ENCODE measurements around the gene WFIKKN2. TPM values are rescaled to one million over a fixed set of nuclear protein-coding genes. Genes with fewer than 3 reads are reported as not detected.

Gene WFIKKN2
- polyA plus RNA-seq, 1 donor (not counting 4 experiments of a cell fraction or from before 2014, with no cell fraction given) = not detected

DNA sequence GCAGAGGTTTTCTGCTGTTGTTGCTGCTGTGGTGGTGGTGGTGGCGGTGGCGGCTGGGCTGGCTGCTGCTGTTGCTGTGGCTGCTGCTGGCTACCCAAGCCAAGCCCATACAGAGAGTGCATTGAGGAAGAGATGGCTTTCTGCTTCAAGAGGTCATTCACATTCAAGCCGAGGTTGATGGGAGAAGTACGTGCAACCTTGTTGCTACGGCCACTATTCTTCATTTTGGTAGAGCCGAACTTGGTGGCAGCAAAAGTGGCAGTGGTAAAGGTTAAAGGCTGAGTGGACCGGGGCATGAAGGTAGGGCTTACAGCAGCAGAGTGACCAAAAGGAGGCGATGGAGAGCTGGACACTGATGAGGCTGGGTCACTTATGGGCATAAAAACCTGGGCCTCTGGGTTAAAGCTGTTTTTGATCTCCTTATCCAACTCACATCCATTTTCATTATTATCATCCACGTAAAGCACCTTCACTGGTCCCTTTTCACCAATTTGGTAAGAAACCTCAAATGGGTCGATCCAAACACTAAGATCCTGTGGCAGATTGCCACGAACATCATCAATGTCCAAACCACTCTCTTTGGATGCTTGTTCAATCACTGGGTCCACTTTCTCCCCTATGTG is 27.9 kb downstream of the WFIKKN2 start:
- H3K9me3 ChIP-seq (ENCODE audit: control insufficient read depth, low read depth, low read length) = no peaks in the 10 kb centered on the region
- H3K27ac ChIP-seq (ENCODE audit: control insufficient read depth, insufficient read depth, low read length) = peak overlapping the region; percentile 42
- FAIRE-seq = no peak
- peaks cover 29% of the 10 kb centered on the region for H3K4me1 ChIP-seq (ENCODE audit: control insufficient read depth, extremely low read depth, insufficient read depth, low read length)
- H3K79me2 ChIP-seq (ENCODE audit: control insufficient read depth, insufficient read depth, low read length) = peaks cover 34% of the 10 kb centered on the region
- H3K4me3 ChIP-seq (ENCODE audit: control insufficient read depth in 2 of 3, extremely low read depth in 1 of 3, insufficient read depth in 2 of 3, low read depth in 1 of 3, low read length in 3 of 3) = peak overlapping the region; percentile 72 to 99 (median 98)
- H4K20me1 ChIP-seq (ENCODE audit: control insufficient read depth, extremely low read depth, insufficient read depth, low read length) = peaks cover 20% of the 10 kb centered on the region
- dilution Hi-C loops (cut with MboI; ENCODE audit: extremely low pct_ligation_motif_present, low sequenced_read_pairs) = loop anchor here (25.0 kb wide), 1 partner anchor 99 kb away; no protein-coding TSS in a partner anchor
- no peaks in the 10 kb centered on the region for H3K27me3 ChIP-seq (ENCODE audit: control insufficient read depth, extremely low read depth, insufficient read depth, low read length)
- no peak for TF ChIP-seq EZH2 (IDR thresholded peaks at IDR 0.05; ENCODE audit: low read length)
- TF ChIP-seq, protein P1, sequence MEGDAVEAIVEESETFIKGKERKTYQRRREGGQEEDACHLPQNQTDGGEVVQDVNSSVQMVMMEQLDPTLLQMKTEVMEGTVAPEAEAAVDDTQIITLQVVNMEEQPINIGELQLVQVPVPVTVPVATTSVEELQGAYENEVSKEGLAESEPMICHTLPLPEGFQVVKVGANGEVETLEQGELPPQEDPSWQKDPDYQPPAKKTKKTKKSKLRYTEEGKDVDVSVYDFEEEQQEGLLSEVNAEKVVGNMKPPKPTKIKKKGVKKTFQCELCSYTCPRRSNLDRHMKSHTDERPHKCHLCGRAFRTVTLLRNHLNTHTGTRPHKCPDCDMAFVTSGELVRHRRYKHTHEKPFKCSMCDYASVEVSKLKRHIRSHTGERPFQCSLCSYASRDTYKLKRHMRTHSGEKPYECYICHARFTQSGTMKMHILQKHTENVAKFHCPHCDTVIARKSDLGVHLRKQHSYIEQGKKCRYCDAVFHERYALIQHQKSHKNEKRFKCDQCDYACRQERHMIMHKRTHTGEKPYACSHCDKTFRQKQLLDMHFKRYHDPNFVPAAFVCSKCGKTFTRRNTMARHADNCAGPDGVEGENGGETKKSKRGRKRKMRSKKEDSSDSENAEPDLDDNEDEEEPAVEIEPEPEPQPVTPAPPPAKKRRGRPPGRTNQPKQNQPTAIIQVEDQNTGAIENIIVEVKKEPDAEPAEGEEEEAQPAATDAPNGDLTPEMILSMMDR (optimal IDR thresholded peaks at IDR 0.05 in 1 of 3, IDR thresholded peaks at IDR 0.05 in 1 of 3, conservative IDR thresholded peaks at IDR 0.05 in 1 of 3; ENCODE audit: extremely low read depth in 1 of 3, insufficient read depth in 2 of 3, low read length in 3 of 3) = peak; percentile 45 to 71 (median 57)
- peak overlapping the region; percentile 94 for H3K4me2 ChIP-seq (ENCODE audit: control insufficient read depth, extremely low read depth, insufficient read depth, low read depth, low read length)
- H3K9ac ChIP-seq (ENCODE audit: control insufficient read depth, extremely low read depth, insufficient read depth, low read length) = peak overlapping the region; percentile 97
- no peak for DNase-seq (ENCODE audit: low read depth, low spot score)
- no peak overlapping the region for H2AFZ ChIP-seq (ENCODE audit: control insufficient read depth, low read length)
- no peaks in the 10 kb centered on the region for H3K9me1 ChIP-seq (ENCODE audit: control insufficient read depth, extremely low read depth, insufficient read depth, low read length)
- H3K36me3 ChIP-seq (ENCODE audit: control insufficient read depth in 2 of 2, extremely low read depth in 1 of 2, insufficient read depth in 2 of 2, low read length in 2 of 2) = peaks cover 7 to 14% of the 10 kb centered on the region in 2 experiments

GRCh38 chr17:50863931-50864330 is 28.5 kb downstream of the WFIKKN2 start:
- H3K9me1 ChIP-seq (ENCODE audit: control insufficient read depth, extremely low read depth, insufficient read depth, low read length) = no peaks in the 10 kb centered on the region
- peaks cover 7 to 14% of the 10 kb centered on the region in 2 experiments for H3K36me3 ChIP-seq (ENCODE audit: control insufficient read depth in 2 of 2, extremely low read depth in 1 of 2, insufficient read depth in 2 of 2, low read length in 2 of 2)
- no peaks in the 10 kb centered on the region for H3K27me3 ChIP-seq (ENCODE audit: control insufficient read depth, extremely low read depth, insufficient read depth, low read length)
- dilution Hi-C loops (cut with MboI; ENCODE audit: extremely low pct_ligation_motif_present, low sequenced_read_pairs) = loop anchor here (25.0 kb wide), 1 partner anchor 98 kb away; no protein-coding TSS in a partner anchor
- no peaks in the 10 kb centered on the region for H3K9me3 ChIP-seq (ENCODE audit: control insufficient read depth, low read depth, low read length)
- peak overlapping the region; percentile 97 for H3K9ac ChIP-seq (ENCODE audit: control insufficient read depth, extremely low read depth, insufficient read depth, low read length)
- peak overlapping the region; percentile 72 to 99 (median 98) for H3K4me3 ChIP-seq (ENCODE audit: control insufficient read depth in 2 of 3, extremely low read depth in 1 of 3, insufficient read depth in 2 of 3, low read depth in 1 of 3, low read length in 3 of 3)
- FAIRE-seq (no peak), DNase-seq (ENCODE audit: low read depth, low spot score) (no peak)
- H3K4me1 ChIP-seq (ENCODE audit: control insufficient read depth, extremely low read depth, insufficient read depth, low read length) = peaks cover 31% of the 10 kb centered on the region
- H3K79me2 ChIP-seq (ENCODE audit: control insufficient read depth, insufficient read depth, low read length) = peaks cover 34% of the 10 kb centered on the region
- H2AFZ ChIP-seq (ENCODE audit: control insufficient read depth, low read length) = no peak overlapping the region
- TF ChIP-seq, protein P1 (optimal IDR thresholded peaks at IDR 0.05 in 1 of 3, IDR thresholded peaks at IDR 0.05 in 1 of 3, conservative IDR thresholded peaks at IDR 0.05 in 1 of 3; ENCODE audit: extremely low read depth in 1 of 3, insufficient read depth in 2 of 3, low read length in 3 of 3) = no peak
- TF ChIP-seq EZH2 (IDR thresholded peaks at IDR 0.05; ENCODE audit: low read length) = no peak
- H4K20me1 ChIP-seq (ENCODE audit: control insufficient read depth, extremely low read depth, insufficient read depth, low read length) = peaks cover 20% of the 10 kb centered on the region
- H3K4me2 ChIP-seq (ENCODE audit: control insufficient read depth, extremely low read depth, insufficient read depth, low read depth, low read length) = peak overlapping the region; percentile 94
- H3K27ac ChIP-seq (ENCODE audit: control insufficient read depth, insufficient read depth, low read length) = peak overlapping the region; percentile 92

Measured in keratinocyte (primary cell).